HL-60/S4 treated with phorbol 12-myristate 13-acetate at 8.2 ng/mL for 4 days and 3 days (cell line): ENCODE results near the gene KRT26.
"Not testable (repeated sequence)": the region's sequence is repeated elsewhere in the genome, so short reads cannot be mapped to it uniquely, and the experiment has no call there.

Experiments used
- in situ Hi-C: fragments of 300-500 bp; cut with MboI; formaldehyde crosslinking; loops from 2 replicates; pipeline ENCODE4 v1.15.0; 2022; ENCODE audit warnings: low sequenced_read_pairs

Gene KRT26

GRCh38 chr17:40795019-40795667 is 23.1 kb upstream of the KRT26 start:
- in situ Hi-C loops, result no loop called here

DNA sequence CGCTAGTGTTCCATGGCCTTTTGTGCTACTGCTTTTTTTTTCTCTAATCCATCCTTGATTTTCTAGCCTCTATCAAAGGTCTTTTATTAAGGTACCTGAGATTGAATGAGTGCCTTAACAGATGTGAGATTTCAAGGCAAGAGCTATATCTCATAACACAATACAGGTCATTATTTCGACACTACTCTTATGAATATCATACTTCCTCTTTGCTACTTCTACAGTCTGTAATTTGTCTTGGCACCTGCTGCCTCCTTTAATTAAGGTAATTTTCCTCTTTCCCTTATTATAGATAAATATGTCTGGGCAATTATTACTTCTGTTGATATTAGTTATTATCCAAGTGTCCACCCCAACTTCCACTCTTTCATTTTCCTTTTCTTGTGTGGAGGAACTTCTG is 22.5 kb upstream of the KRT26 start:
- in situ Hi-C loops, result no loop called here

- in situ Hi-C loops, result no loop called here
Observed at GRCh38 chr17:40793832-40794231, 21.8 kb upstream of the KRT26 start.

DNA sequence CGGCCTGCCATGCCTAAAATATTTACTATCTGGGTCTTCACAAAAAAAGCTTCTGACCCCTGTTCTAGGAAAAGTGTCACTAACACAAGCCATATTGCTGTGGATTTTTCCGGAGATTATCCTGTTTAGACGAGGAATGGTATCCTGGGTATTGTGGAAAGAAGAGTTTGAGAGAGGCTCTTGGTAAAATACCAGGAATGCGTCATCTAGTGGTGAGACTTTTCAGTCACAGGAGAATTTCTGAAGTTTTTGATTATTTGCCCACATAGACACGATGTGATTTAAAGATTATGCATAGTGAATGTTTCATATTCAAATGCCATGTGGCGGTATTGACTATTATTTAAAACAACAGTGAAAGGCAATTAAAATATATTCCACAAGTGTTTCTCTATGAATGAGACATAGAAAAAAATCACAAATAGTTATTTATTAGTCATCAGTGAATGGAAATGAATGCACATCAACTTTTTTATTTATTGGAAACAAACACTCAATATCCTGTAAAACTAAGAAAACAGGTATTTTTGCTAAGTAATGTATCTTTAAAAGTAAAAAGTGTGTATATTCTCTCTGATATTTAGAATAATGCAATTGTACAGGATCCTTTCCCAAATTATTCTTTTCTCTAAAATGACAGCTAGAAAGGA is 19.9 kb upstream of the KRT26 start:
- in situ Hi-C loops, result no loop called here

GRCh38 chr17:40791111-40791510 is 19.1 kb upstream of the KRT26 start:
- in situ Hi-C loops, result no loop called here

DNA sequence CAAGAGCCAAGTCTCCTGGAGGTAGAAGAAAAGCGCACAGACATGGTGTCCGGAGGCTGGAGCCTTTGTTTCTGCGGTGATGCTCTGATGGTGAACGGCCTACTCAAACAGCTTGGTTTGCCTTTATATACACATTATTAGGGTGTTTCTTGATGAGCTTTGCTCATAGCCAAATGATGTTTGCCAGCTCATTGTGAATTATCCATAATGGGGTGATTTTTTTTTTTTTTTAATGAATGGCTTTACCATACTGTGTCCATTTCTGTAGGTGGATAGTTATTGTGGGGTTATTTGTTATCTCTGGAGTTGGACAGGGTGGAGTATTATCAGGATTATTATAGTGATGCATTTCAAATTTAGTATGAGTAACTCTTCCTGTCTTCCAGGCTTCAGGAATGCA is 10.4 kb upstream of the KRT26 start, which contains the start of gene KRT27:
TSS of gene KRT27 (minus strand) at position 101 of the 400 bp plus-strand sequence. CDS start at position 44, 57 bp downstream.
- in situ Hi-C loops, result no loop called here

- in situ Hi-C loops, result no loop called here
Observed at GRCh38 chr17:40779181-40779909, 7.3 kb upstream of the KRT26 start.

- in situ Hi-C loops, result no loop called here
Observed at GRCh38 chr17:40778461-40778860, 6.5 kb upstream of the KRT26 start.

GRCh38 chr17:40777971-40778370 is 6.0 kb upstream of the KRT26 start:
- in situ Hi-C loops, result no loop called here

DNA sequence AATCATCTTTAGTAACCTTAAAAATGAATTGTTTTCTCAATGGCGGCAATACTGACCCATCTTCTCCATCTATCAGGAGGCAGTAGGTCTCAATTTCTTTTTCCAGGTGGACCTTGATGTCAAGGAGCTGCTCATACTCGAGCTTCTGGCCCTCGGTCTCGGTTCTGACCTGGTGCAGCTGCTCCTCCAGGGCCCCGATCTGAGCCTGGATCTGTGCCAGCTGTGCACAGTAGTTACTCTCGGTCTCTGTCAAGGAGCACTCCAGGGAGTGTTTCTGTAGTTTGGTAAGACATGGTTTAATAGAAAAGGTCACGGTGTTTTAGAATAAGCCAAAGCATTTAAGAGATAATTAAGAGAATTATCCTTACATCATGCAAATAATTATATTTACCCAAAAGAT is 5.5 kb upstream of the KRT26 start:
- in situ Hi-C loops, result no loop called here

DNA sequence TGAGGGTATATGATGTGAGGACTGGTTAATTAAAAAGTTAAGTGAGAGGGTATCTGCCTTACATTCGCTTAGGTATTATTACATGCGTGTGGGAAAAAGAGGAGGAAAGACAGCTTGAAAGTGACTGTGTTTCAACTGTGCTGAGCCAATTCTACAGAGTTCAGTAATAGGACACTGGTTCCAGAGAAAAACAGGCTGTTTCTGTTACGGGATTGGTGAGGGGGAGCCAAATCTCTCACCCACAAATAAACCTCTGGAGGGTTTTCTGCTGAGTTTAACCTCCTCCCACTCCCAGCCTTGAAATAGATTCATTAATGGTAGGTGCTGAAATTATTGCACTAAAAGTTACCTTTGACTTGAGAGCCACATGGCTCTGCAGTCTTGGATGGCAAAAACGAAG is 3.9 kb upstream of the KRT26 start:
- in situ Hi-C loops, result no loop called here

DNA sequence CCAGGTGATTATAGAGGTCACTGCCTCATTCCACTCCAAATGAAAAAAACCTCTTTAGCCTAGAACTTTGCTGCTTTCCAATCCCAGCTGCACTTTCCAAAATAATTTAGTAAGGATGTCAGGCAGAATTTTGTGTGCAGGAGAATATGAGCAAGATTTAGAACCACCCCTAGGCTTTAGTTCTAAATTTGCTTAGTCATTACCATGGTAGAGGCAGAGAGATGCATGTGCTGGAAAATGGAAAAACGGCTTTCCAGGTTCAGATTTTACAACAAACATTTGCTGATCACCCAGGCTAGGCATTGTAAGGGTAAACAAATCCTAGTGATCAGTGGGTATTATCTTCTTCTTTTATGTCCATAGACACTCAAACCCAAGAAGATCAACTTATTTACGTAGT is 6.3 kb downstream of the KRT26 start:
- in situ Hi-C loops, result no loop called here

- in situ Hi-C loops, result no loop called here
Observed at GRCh38 chr17:40763752-40764151, 8.2 kb downstream of the KRT26 start.

- in situ Hi-C loops, result no loop called here
Observed at GRCh38 chr17:40760105-40761016, 11.6 kb downstream of the KRT26 start.

DNA sequence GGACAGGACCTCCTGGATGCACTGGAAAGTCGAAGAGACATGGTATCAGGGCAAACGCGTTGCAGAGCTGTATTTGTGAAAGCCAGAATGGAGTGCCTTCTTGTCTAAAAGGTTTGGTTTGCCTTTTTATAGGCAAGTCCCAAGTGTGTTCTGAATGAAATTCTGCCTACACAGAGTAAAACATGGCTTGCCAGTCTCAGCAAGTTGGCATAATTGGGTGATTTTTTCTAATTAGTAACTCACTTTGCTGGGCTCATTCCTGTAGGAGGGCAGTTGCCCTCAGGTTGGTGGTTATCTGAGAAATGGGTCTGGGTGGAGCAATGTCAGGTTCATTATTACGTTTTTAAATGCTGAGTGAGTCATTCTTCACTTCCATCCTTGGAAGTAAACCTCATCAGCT is 16.8 kb downstream of the KRT26 start, which contains the start of gene KRT25:
TSS of gene KRT25 (minus strand) at position 101 of the 400 bp plus-strand sequence. CDS start at position 41, 60 bp downstream.
- in situ Hi-C loops, result no loop called here

- in situ Hi-C loops, result no loop called here
Observed at GRCh38 chr17:40753804-40754203, 18.2 kb downstream of the KRT26 start.

GRCh38 chr17:40751065-40751464 is 20.9 kb downstream of the KRT26 start:
- in situ Hi-C loops, result no loop called here

DNA sequence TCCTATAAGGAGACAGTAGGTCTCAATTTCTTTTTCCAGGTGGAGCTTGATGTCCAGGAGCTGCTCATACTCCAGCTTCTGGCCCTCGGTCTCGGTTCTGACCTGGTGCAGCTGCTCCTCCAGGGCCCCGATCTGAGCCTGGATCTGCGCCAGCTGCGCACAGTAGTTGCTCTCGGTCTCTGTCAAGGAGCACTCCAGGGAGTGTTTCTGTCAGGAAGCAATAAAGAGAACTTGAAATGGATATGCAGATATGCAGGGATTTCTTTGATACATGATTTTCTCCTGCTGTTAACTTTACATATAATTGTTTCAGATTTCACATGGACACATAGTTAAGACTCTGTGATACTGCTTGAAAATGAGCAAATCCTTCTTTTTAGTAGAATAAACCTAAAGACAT is 21.6 kb downstream of the KRT26 start:
- in situ Hi-C loops, result no loop called here

DNA sequence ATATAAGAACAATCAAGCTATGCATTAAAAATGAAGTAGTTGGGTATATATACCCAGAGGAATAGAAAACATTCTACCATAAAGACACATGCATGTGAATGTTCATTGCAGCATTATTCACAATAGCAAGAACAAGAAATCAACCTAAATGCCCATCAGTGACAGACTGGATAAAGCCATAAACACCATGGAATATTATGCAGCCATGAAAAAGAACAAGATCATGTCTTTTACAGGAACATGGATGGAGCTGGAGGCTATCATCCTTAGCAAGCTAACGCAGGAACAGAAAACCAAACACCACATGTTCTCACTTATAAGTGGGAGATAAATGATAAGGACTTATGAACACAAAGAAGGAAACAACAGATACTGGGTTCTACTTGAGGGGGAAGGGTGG is 23.3 kb downstream of the KRT26 start:
- in situ Hi-C loops, result not testable (repeated sequence)

DNA sequence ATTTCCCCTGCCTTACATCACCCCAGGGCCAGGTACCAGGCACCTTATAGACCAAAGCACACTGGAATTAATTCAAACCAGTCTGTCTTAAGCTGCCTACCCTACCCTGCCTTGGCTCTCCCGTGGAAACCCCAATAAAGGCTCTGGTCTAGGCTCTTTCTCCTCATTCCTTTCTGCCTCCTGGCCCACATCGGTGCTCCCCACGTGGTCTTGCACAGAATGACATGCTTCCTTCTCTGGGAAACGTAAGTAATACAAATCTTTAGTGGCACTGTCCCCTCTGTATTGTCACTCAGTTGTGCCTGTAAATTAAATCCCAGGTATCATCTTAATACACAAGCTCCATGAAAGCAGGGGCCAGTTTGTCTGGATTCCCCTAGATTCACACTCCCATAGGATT is 33.4 kb downstream of the KRT26 start:
- in situ Hi-C loops, result no loop called here

DNA sequence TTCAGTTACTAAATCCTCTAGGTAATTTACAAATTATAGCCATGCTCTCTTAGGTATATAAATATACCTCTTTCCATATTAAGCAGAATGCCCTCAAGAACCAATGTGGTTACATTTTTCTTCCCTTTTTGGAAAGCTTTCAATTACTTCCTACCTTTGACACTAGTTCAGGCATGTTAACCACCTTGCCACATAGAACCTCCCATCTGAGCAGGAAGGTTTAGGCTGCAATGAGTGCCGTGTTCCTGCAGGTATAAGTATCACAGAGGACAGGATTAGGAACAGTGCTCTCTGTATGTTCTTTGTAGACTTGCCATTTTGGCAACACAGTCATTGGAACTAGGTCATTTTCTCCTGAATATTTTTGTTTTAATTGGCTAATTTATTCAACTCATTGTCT is 37.0 kb downstream of the KRT26 start:
- in situ Hi-C loops, result no loop called here
